Heart right ventricle (tissue), 16 donors: ENCODE data around the gene TC2N. TPM values are rescaled to one million over a fixed set of nuclear protein-coding genes. Genes with fewer than 3 reads are reported as not detected.

Source experiments
- ATAC-seq, 8 donors: fragments of 200-7000 bp; cut with Tn5 transposase; one replicate each; pipeline ENCODE4 v1.9.1; 2020; ENCODE audit warnings: mild to moderate bottlenecking in 8 of 8, moderate library complexity in 8 of 8, moderate number of reproducible peaks in 1 of 8
- DNase-seq, 2 donors: peaks; one replicate each; pipeline ENCODE4 v3.0.0-alpha.2; 2020
- H3K27ac ChIP-seq, 10 donors: fragments of 200-600 bp; sonication (generic) in 2 of 10; one replicate each; pipeline versions ENCODE4 v1.5.0 to v1.8.0; 2020 to 2022; ENCODE audit warnings: mild to moderate bottlenecking in 3 of 10
- H3K27me3 ChIP-seq, 7 donors: fragments of 200-600 bp; one replicate each; pipeline ENCODE4 v1.8.0; 2021 to 2022; ENCODE audit warnings: mild to moderate bottlenecking in 2 of 7
- H3K36me3 ChIP-seq, 9 donors: fragments of 200-600 bp; sonication (generic) in 1 of 9; one replicate each; pipeline versions ENCODE4 v1.5.0 to v1.8.0; 2020 to 2022; ENCODE audit warnings: mild to moderate bottlenecking in 2 of 9
- H3K4me1 ChIP-seq, 9 donors: fragments of 200-600 bp; sonication (generic) in 1 of 9; one replicate each; pipeline versions ENCODE4 v1.5.0 to v1.8.0; 2020 to 2022; ENCODE audit warnings: mild to moderate bottlenecking in 4 of 9
- H3K4me3 ChIP-seq, 10 donors: fragments of 200-600 bp; sonication (generic) in 2 of 10; one replicate each; pipeline versions ENCODE4 v1.5.0 to v1.8.0; 2020 to 2022; ENCODE audit warnings: mild to moderate bottlenecking in 7 of 10, moderate library complexity in 2 of 10
- H3K9me3 ChIP-seq, 11 donors: fragments of 200-600 bp in 10 of 11; sonication (generic) in 2 of 11; one replicate each; pipeline versions ENCODE4 v1.5.0 to v1.8.0; 2013 to 2022; ENCODE audit warnings: mild to moderate bottlenecking in 2 of 11, control low read depth in 1 of 11, moderate library complexity in 1 of 11
- CTCF ChIP-seq, 9 donors: fragments of 200-600 bp; sonication (generic) in 2 of 9; IDR thresholded peaks; one replicate each; pipeline versions ENCODE4 v1.5.0 to v1.8.0; 2021 to 2022; ENCODE audit warnings: antibody characterized with exemption in 9 of 9, mild to moderate bottlenecking in 5 of 9, moderate library complexity in 1 of 9
- WGBS, 2 donors: extraction: QIAGEN DNeasy Blood & Tissue Kit; methylation state at CpG; one replicate each; pipeline ENCODE4 v1.1.7; 2013; ENCODE audit warnings: inconsistent platforms in 1 of 2; 5-methylcytosine and 5-hydroxymethylcytosine counted together
- intact Hi-C, 10 donors: fragments of 100-400 bp; cut with DNase I; formaldehyde crosslinking; loops; one replicate each; pipeline versions ENCODE4 v1.11.1 to v1.14.2; 2022
- polyA plus RNA-seq, 2 donors: library from polyadenylated mRNA; stranded (reverse); fragments of 200-250 nt; gene quantifications; one replicate each; pipeline ENCODE4 v1.2.3, GENCODE V29; 2013
- total RNA-seq, 10 donors: library from RNA; stranded (reverse); fragmentation: NEBNext Ultra II Directional in 3 of 10; extraction: Animal tissue kit (Norgen Biotek cat#: 25700) in 3 of 10; gene quantifications; one replicate each; pipeline versions ENCODE4 v1.2.1 to v1.2.4, GENCODE V29; 2021 to 2023
- donor health status: Arrhythmogenic right ventricular cardiomyopathy.
- donor health status: ischemic (EF 13 %, LVEDD 7.1; RV severe dilation, severe dysfunction).
- donor health status: healthy with polysubstance abuse.
- donor health status: DM: no; HTN: yes; CAD: no.
- donor health status: DM: no; HTN: no; CAD: no.
- donor health status: ischemic (EF 25% LVEDD 6.9; RV normal size, moderate dysfunction).
- donor health status: ischemic (EF 25% LVEDD 5.7; RV mildly dilated, moderate dysfunction).
- donor health status: healthy.
- donor health status: DM: yes; HTN: yes; CAD: no.
- donor health status: Ischemic cardiomyopathy.
- donor health status: ischemic (EF 35%, LVEDD 5.7; RV mildly dilated, moderate dysfunction).
- donor health status: nonischemic (EF 11% LVEDD 7.7; RV severe dilation, severe dysfunction).
- donor health status: DM: yes; HTN: yes; CAD: no.
- donor health status: PGD.
- donor health status: ischemic (EF 29% LVEDD 5.4; RV normal size, mild dysfunction).
- donor health status: nonischemic (EF 23%, LVEDD 6.1; RV moderate dilation, normal function).

TC2N gene
- total and polyA plus RNA-seq, 12 donors: 1.8 to 12.4 (median 3.8) TPM

- Histone ChIP-seq H3K4me1 (peaks cover 0 to 8% (median 0%) of the 10 kb centered on the region in 9 donors), H3K27ac (no peak overlapping the region), H3K4me3 (no peak overlapping the region), H3K27me3 (peaks cover 0 to 50% (median 25%) of the 10 kb centered on the region in 7 donors), H3K9me3 (peaks cover 0 to 11% (median 4%) of the 10 kb centered on the region in 11 donors), H3K36me3 (no peaks in the 10 kb centered on the region)
- WGBS, 2 donors: 22 to 38% methylated on average over 3 of the region's 3 CpGs
- ATAC-seq (peak in 1 of 8 donors; percentile 37), DNase-seq (no peak)
- no peak for TF ChIP-seq CTCF (IDR thresholded peaks at IDR 0.05)
- intact Hi-C loops: no loop called here
Observed at GRCh38 chr14:91830777-91831176, 36.6 kb downstream of the TC2N start.

GRCh38 chr14:91829511-91829910, 37.8 kb downstream of the TC2N start:
- TF ChIP-seq CTCF (IDR thresholded peaks at IDR 0.05): no peak
- DNase-seq (no peak), ATAC-seq (no peak)
- intact Hi-C loops: no loop called here
- peaks cover 0 to 38% (median 13%) of the 10 kb centered on the region in 7 donors for H3K27me3 ChIP-seq
- peaks cover 0 to 11% (median 4%) of the 10 kb centered on the region in 11 donors for H3K9me3 ChIP-seq
- no peak overlapping the region for H3K27ac ChIP-seq
- no peaks in the 10 kb centered on the region for H3K36me3 ChIP-seq
- WGBS, 2 donors: 32 to 57% methylated on average over 2 of the region's 2 CpGs
- H3K4me3 ChIP-seq: no peak overlapping the region
- H3K4me1 ChIP-seq: no peaks in the 10 kb centered on the region

GRCh38 chr14:91827746-91828145, 39.6 kb downstream of the TC2N start:
- H3K9me3 ChIP-seq: peaks cover 0 to 11% (median 4%) of the 10 kb centered on the region in 11 donors
- no peak overlapping the region for H3K27ac ChIP-seq
- DNase-seq (no peak), ATAC-seq (no peak)
- intact Hi-C loops: no loop called here
- 96 to 99% methylated on average over 1 of the region's 1 CpG for WGBS, 2 donors
- no peak for TF ChIP-seq CTCF (IDR thresholded peaks at IDR 0.05)
- no peaks in the 10 kb centered on the region for H3K4me1 ChIP-seq
- no peaks in the 10 kb centered on the region for H3K36me3 ChIP-seq
- peaks cover 0 to 20% (median 3%) of the 10 kb centered on the region in 7 donors for H3K27me3 ChIP-seq
- H3K4me3 ChIP-seq: no peak overlapping the region

- 79 to 83% methylated on average over 3 of the region's 3 CpGs for WGBS, 2 donors
Observed at GRCh38 chr14:91817566-91818325, 49.6 kb downstream of the TC2N start.

More at GRCh38 chr14:91817566-91818325, 49.6 kb downstream of the TC2N start:
- Histone ChIP-seq H3K4me3 (no peak overlapping the region), H3K9me3 (peaks cover 0 to 40% (median 18%) of the 10 kb centered on the region in 11 donors), H3K27me3 (no peaks in the 10 kb centered on the region), H3K36me3 (no peaks in the 10 kb centered on the region), H3K27ac (no peak overlapping the region), H3K4me1 (no peaks in the 10 kb centered on the region)
- intact Hi-C loops: no loop called here
- DNase-seq (no peak), ATAC-seq (no peak)
- TF ChIP-seq CTCF (IDR thresholded peaks at IDR 0.05): no peak
